Anterior cingulate cortex (tissue), 58 donors: ENCODE results near the gene AGAP9.
A peak's percentile ranks its signal among the peaks of the same experiment; 100 is the strongest.
"Not testable (repeated sequence)": the region's sequence is repeated elsewhere in the genome, so short reads cannot be mapped to it uniquely, and the experiment has no call there.

ENCODE experiments used
- DNase-seq, 58 donors: peaks; one replicate each; lab custom pipeline; 2025; lab: John Stamatoyannopoulos, UW

AGAP9 gene

DNA sequence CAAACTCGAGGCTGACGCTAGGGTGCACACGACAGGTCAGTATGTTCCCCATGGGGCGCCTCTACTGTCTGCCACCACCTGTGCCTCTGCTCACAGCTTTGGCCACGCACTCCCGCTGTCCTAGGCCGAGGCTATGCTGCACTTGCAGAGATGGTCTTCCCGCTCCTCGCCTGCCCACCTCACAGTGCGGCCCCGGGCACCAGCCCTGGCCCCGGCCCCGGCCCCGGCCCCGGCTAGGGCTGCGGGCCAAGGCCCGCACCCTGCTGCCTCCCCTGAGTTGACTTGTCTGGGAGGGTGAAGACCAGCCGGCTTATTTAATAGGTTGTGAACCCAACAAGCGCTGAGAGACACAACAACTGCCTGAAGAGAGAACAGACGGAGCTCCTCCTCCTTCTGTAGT, at the start of gene AGAP9:
Gene AGAP9, minus strand, starts transcription at position 164 of the 400 bp plus-strand sequence. Its CDS starts 112 bp downstream, at position 52.
- DNase-seq, result not testable (repeated sequence)

DNA sequence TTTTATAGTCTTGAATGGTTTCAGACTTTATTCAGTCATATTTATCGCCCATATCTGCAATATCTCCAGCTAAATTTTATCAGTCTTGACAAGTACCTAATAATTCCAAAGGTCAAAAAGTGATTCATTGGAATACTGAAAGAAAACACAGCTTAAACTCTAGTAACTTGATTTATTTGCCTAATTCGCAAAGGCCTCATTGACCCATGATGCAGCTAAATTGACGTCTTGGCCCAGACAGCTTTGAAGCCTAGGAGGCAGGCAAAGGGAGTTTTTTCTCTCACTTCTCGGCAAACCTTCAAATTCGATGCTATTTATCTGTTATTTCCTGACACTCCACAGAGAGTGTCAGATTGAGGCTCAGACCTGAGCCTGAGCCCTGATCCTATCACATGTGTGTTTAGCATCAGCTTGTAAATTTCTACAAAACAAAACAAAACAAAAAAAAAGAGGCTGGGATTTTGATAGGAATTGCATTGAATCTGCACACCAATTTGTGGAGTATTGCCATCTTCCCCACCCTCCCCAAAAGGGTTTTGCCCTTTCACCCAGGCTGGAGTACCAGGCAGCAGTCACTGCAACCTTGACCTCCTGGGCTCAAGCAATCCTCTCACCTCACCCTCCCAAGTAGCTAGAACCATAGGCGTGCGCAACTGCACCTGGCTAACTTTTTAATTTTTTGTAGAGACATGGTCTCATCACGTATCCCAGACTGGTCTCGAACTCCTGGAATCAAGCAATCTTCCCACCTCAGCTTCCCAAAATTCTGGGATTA, 47.9 kb upstream of the AGAP9 start:
- not testable (repeated sequence) for DNase-seq

DNA sequence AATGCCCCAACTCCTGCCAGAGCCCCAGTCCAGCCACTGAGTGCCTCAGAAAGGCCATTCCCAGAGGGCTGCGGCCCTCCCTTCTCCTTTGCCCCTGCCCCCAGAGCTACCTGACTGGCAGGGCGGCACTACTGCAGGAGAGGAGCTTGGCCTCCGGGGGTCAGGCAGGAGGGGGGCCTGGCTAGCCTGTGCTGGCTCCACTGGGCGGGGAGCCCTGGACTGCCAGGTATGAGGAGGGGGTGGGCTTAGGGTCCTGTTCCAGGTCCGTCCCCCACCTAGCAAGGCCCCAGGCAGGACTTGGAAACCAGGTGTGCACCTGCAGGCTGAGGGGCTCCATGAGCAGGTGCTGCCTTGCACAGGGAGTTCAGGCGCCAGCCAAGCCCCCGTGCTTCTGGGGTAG, 43.3 kb upstream of the AGAP9 start:
- not testable (repeated sequence) for DNase-seq

DNA sequence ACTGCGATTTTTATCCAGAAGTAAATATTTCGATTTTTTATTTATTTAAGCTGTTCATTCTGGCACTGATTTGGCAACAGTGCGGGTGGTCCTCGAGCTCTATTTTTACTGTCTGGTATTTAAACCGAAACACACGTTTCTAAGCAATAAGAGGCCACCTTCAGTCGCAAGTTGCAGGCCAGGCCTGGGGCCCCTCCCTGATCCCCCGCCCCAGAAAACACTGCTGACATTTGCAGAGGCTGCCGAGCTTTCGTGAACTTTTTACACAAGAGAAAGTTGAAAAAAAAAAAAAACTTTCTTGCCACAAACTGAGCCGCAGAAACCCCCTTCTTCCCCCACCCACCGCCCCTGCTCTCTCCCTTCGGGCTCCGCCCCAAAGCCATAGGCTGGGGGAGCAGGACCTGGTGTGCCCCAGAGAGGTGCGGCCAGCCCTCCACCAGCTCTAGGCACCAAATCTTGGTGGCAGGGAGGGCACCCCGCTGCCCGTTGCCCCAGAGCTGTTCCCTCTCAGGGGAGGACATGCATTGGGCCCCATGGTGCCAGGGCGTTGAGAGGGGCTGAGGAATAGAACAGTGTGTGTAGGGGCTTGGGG, 42.8 kb upstream of the AGAP9 start:
- not testable (repeated sequence) for DNase-seq

DNA sequence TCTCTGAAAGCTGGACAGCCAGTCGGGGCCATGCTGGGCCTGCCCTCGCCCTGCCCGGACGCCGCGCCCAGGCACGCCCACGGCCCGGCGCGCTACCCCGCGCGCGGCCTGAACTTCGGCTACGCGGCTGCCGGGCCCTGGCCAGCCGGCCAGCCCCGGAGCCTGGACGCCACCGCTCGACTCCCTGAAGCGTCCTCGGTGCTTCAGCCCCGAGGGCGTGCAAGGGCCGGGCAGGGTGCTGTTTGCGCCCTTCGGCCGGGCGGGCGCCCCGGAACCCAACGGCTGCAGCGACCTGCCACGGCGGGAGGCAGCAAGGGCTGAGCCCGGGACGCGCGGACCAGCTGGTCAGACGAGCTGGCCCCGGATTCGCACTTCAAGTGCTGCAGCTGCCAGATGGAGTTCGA, 42.1 kb upstream of the AGAP9 start:
- DNase-seq, result not testable (repeated sequence)

GRCh38 chr10:47564953-47565352, 41.5 kb upstream of the AGAP9 start:
- DNase-seq, result not testable (repeated sequence)

DNA sequence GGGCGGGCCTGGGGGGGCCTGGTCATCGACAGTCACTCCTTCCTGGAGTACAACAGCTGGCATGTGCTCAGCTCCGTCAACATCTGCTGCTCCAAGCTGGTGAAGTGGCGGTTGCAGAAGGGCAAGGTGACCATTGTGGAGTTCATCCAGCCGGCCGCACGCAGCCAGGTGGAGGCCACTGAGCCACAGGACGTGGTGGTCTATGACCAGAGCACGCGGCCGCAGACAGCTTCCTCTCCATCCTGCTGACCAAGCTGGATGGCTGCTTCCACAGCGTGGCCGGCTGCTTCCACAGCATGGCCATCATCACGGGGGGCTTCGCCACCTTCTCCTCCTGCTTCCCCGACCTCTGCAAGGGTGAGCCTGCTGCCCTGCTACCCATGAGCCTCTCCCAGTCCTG, 40.9 kb upstream of the AGAP9 start:
- DNase-seq, result not testable (repeated sequence)

GRCh38 chr10:47560452-47560851, 37.0 kb upstream of the AGAP9 start:
- DNase-seq, result not testable (repeated sequence)

DNA sequence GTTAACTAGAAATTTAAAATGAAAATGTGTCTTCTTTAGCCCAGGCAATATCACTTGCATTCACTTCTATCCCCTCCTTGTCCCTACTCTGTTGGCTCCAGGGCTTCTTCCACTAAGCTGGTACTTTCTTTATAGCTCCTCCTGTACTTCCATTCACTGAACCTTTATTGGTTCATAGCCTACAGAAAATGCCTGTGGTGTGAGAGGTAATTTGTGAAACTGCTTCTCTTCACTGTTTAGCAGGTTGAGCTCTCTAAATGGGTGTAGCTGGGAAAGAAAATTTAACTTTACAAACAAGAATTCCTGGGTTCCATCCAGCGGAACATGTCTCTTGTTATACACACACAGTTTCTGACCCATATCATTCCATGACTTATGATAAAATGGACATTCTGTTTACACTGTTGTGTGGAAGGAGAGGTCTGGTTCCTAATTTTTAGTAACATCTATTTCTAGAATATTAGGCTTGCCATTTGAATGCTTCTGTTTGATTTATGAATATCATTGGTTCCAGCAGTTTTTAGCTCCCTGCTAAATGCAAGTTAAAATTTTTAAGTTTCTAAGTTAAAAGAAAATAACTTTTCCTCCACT, 36.4 kb upstream of the AGAP9 start:
- not testable (repeated sequence) for DNase-seq

DNA sequence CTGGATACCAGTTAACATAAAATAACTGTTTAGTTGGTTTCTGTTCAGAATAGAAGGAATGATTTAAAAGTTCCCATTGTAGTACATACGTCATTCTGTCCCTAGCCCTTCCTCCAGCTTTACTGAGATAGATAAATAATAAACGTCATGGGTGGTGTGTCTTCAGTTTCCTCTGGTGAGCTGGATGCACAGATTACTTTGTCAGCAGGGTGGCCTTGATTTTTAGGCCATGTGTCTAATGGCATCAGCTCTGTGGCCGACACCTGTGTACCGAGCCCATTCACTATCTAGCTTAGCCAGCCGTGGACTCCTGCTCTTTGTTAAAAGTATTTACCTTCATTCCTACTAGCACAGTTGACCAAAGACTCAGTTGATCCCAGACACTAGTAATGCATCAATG, 34.7 kb upstream of the AGAP9 start:
- DNase-seq, result not testable (repeated sequence)

DNA sequence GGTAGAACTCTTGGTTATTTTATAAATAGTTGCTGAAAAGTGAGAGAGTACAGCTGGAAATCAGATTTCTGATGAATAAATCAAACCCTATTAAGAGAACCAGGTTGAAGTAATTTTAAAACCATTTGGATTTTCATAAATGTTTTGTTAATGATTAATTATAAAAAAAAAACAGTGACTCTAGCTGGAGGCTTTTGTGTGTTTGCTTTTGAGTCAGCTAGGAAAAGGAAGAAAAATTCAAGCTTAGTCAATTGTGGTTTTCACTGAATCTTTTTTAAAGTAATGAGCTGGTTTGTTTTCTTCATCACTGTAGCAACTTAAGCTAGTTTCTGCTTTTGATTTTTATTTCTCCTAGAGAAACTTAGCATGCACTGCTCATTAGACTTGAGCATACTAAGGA, 34.2 kb upstream of the AGAP9 start:
- DNase-seq, result not testable (repeated sequence)

DNA sequence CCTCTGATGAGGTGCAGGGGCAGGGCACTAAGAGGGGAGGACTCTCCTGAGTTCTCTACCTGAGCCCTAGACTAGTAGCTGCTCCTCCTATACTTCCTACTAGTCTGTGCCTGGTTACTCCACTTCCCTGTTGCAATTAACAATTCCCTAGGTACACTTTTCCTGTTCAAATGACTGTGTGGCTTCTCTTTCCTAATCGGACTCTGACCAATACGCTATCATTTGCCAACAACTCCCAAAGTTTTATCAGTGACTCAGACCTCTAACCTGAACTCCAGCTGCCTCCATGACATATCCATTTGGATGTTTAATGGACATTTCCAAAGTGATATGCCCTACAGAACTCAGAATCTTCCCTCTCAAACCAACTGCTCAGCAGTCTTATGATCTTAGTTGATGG, 31.9 kb upstream of the AGAP9 start:
- not testable (repeated sequence) for DNase-seq

GRCh38 chr10:47554552-47554951, 31.1 kb upstream of the AGAP9 start:
- not testable (repeated sequence) for DNase-seq

DNA sequence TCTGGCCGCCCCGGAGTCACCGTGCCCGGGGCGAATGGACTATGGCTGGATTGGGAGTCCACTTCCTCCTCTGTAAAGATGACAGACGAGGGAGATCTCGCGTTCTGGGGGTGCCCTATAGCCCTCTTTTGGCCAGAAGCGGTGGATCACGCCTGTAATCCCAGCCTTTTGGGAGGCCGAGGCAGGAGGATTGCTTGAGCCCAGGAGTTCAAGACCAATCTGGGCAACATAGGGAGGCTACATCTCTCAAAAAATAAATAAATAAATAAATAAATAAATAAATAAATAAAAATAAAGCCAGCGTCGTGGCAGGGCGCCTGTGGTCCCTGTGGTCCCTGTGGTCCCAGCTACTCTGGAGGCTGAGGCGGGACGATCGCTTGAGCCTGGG, 30.4 kb upstream of the AGAP9 start:
- DNase-seq, result peak in 5 of 58 donors; percentile 2 to 9 (median 3)

GRCh38 chr10:47553214-47553859, 29.9 kb upstream of the AGAP9 start:
- peak in 57 of 58 donors; percentile 8 to 95 (median 76) for DNase-seq

GRCh38 chr10:47552719-47553118, 29.3 kb upstream of the AGAP9 start:
- DNase-seq, result peak in 42 of 58 donors; percentile 1 to 75 (median 22)

DNA sequence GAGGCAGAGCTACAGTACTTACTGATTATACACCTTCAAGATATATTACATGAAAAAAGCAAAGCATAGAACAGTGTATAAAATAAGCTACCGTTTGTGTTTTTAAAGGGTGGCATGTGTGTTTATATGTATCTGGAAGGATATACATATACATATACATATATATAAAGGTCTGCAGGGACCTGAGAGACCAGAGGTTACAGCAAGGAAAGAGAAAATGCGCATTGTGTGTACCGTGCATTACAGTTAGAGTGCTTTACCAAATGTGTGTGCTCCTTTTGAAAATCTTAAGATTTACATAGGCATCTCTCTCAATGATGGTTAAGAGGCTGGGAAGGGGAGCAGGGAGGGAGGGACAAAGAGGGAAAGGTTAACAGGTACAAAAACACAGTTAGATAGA, 23.8 kb upstream of the AGAP9 start:
- not testable (repeated sequence) for DNase-seq

GRCh38 chr10:47536430-47536829, 13.0 kb upstream of the AGAP9 start:
- not testable (repeated sequence) for DNase-seq

DNA sequence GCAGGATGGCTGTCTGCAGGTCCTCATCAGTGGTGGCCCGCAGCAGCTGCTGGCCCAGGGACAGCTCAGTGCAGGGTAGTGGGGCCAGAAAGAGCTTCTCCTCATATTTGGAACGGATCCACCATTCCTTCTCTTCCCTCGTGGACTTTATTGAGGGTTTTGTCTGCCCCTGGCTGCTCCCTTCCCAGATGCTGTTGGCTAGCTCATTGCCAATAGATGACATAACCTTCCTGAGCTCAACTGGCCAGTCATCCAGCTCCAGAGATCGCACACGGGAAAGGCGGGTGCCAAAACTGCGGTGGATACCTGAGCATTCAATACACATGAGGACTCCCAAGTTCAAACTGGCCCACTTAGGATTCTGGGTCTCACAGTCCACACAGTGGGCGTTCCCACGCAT, 21.1 kb downstream of the AGAP9 start:
- not testable (repeated sequence) for DNase-seq

DNA sequence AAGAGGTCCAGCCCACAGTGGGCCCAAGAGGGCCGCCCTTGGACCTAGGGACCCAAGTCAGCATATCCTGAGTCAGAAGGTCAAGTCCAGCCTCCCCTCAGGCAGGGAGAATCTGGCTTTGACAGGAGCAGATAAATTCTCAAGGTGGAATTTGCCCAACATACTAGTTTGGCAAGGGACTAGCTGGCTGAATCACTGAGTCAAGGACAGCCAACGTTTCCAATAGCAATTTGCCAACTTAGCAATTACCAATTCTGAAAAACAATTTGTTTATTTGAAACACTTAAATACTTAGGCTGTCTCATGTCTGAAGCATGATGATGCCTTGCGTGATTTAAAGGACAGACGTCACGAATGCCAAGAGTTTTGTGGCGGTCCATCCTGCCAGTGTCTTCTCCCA, 29.2 kb downstream of the AGAP9 start:
- DNase-seq, result not testable (repeated sequence)

GRCh38 chr10:47491600-47491999, 31.8 kb downstream of the AGAP9 start, which contains the start of gene FAM25G:
FAM25G (minus strand) TSS chr10:47491700; CDS start chr10:47491674, 26 bp downstream.
- DNase-seq, result not testable (repeated sequence)
